Brain microvascular endothelial cell (primary cell): ENCODE results near the gene LRRC10B.

Experiments used
- DNase-seq: peaks from one replicate; pipeline ENCODE4 v3.0.0-alpha.2; 2020
- H3K27ac ChIP-seq: fragments of 250-450 bp; sonication (Bioruptor Pico); 2 replicates; pipeline ENCODE4 v1.5.1; 2020; ENCODE audit warnings: mild to moderate bottlenecking, moderate library complexity
- H3K27me3 ChIP-seq: fragments of 250-450 bp; sonication (Bioruptor Pico); replicated peaks from 2 replicates; pipeline ENCODE4 v1.5.1; 2020; ENCODE audit warnings: mild to moderate bottlenecking
- H3K36me3 ChIP-seq: fragments of 250-450 bp; sonication (Bioruptor Pico); replicated peaks from 2 replicates; pipeline ENCODE4 v1.5.1; 2020; ENCODE audit warnings: mild to moderate bottlenecking
- H3K4me3 ChIP-seq: 2 replicates; pipeline ENCODE4 v1.5.1; 2011; ENCODE audit warnings: low read depth, mild to moderate bottlenecking, control low read depth, low read length, moderate library complexity
- CTCF ChIP-seq: IDR thresholded peaks from 2 replicates; pipeline ENCODE4 v1.5.1; 2011; ENCODE audit warnings: low read depth, mild to moderate bottlenecking, moderate library complexity, low read length, control low read depth, inconsistent platforms; ENCODE audit errors: missing control alignments
- in situ Hi-C: cut with HindIII; loops from 2 replicates; pipeline ENCODE4 v1.10.0; 2017; ENCODE audit warnings: low sequenced_read_pairs, low pct_ligation_motif_present

The LRRC10B gene

DNA sequence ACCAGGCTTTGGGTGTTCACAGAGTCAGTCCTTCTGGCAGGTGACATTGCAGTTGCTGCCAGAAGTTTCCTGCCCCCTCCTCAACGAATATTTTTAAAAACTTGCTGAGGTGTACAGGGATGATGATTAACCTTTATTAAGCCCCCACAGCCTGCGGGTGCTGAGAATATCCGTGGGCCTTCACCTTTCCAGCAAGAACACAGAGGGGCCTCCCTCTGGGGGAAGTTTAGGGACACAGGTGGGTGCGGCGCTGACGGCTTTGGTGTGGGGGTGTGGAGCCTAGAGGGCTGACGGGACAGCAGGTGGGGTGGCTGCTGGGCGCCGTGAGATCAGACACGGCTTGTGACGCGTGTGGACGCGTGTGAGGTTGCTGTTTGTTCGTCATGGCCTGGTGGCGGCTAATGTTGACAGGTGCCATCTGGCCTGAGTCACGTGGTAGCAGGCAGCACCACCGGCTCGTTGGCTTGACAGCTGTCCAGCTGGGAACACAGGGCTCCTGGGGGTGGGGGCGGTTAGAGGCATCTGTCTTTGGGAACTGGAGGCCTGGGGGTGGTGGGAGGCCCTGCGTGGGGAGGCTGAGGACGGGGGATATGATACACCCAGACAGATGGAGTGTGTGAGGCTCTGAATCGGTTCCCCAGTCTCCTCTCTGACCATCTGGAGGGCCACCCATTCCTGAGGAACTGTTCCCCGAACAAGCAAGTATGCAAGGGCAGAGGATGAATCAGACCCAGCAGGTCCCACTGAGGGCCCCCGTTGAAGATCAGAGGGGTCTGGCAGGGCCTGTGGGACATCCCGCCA is 12.5 kb upstream of the LRRC10B start:
- TF ChIP-seq CTCF: no peak
- in situ Hi-C loops: no loop called here
- Histone ChIP-seq H3K4me3 (no peak overlapping the region), H3K27ac (no peak overlapping the region), H3K27me3 (no peaks in the 10 kb centered on the region), H3K36me3 (no peaks in the 10 kb centered on the region)
- no peak for DNase-seq

GRCh38 chr11:61496602-61497400 is 11.7 kb upstream of the LRRC10B start:
- Histone ChIP-seq H3K4me3 (no peak overlapping the region), H3K27ac (no peak overlapping the region), H3K27me3 (no peaks in the 10 kb centered on the region), H3K36me3 (no peaks in the 10 kb centered on the region)
- in situ Hi-C loops: no loop called here
- no peak for TF ChIP-seq CTCF
- DNase-seq: no peak

GRCh38 chr11:61497473-61497872 is 11.1 kb upstream of the LRRC10B start:
- no peak for TF ChIP-seq CTCF
- no peaks in the 10 kb centered on the region for H3K27me3 ChIP-seq
- in situ Hi-C loops: no loop called here
- DNase-seq: no peak
- no peak overlapping the region for H3K4me3 ChIP-seq
- no peak overlapping the region for H3K27ac ChIP-seq
- H3K36me3 ChIP-seq: no peaks in the 10 kb centered on the region

GRCh38 chr11:61497876-61498275 is 10.7 kb upstream of the LRRC10B start:
- in situ Hi-C loops: no loop called here
- no peak for TF ChIP-seq CTCF
- no peak overlapping the region for H3K4me3 ChIP-seq

DNA sequence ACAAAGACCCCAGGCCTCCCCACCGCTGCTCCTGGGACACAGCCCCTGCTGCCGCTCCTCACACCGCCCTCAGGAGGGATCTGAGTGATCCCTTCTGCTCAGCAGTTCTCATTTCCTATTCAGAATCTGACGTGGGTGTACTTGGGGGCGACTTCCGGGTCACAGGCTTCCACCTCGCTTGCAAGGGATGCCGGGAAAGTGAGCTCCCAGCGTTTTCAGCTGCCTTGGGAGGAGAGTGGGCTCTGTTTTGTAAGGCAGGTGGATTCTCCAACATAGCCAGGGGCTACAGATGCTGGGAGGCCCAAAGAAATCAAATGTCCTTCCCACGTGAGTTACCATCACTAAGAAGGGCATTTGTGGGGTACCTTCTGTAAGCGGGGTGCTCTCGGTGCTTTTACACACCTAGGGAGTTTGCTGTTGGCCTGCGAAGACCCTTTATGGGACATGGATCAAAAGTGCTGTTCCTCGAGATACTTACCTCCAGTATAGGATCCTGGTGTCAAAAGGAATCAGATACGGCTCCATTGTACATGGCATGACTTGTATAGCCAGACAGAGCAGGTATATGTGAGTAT is 9.7 kb upstream of the LRRC10B start:
- TF ChIP-seq CTCF: no peak
- H3K27me3 ChIP-seq: no peaks in the 10 kb centered on the region
- in situ Hi-C loops: no loop called here
- H3K36me3 ChIP-seq: no peaks in the 10 kb centered on the region
- H3K27ac ChIP-seq: no peak overlapping the region
- no peak overlapping the region for H3K4me3 ChIP-seq
- DNase-seq: no peak

More at GRCh38 chr11:61497876-61498275, 10.7 kb upstream of the LRRC10B start:
- no peaks in the 10 kb centered on the region for H3K27me3 ChIP-seq
- no peaks in the 10 kb centered on the region for H3K36me3 ChIP-seq
- no peak for DNase-seq
- H3K27ac ChIP-seq: no peak overlapping the region
